CD1c-positive myeloid dendritic cell (primary cell): ENCODE results near the gene KCNIP1.
"Not testable (repeated sequence)": the region's sequence is repeated elsewhere in the genome, so short reads cannot be mapped to it uniquely, and the experiment has no call there.

Source experiments
- DNase-seq: peaks from one replicate; pipeline ENCODE4 v3.0.0-alpha.2; 2016; ENCODE audit errors: extremely low spot score

KCNIP1 gene

GRCh38 chr5:170750791-170751190, 247.0 kb downstream of the KCNIP1 start:
- no peak for DNase-seq

GRCh38 chr5:170751631-170752030, 247.8 kb downstream of the KCNIP1 start:
- no peak for DNase-seq

- no peak for DNase-seq
Observed at GRCh38 chr5:170752257-170753215, 248.7 kb downstream of the KCNIP1 start.

- no peak for DNase-seq
Observed at GRCh38 chr5:170753311-170753710, 249.5 kb downstream of the KCNIP1 start.

- DNase-seq = not testable (repeated sequence)
Observed at GRCh38 chr5:170754508-170754907, 250.7 kb downstream of the KCNIP1 start.

- no peak for DNase-seq
Observed at GRCh38 chr5:170755679-170756456, 252.0 kb downstream of the KCNIP1 start.

- no peak for DNase-seq
Observed at GRCh38 chr5:170756691-170757090, 252.9 kb downstream of the KCNIP1 start.

GRCh38 chr5:170757182-170757601, 253.4 kb downstream of the KCNIP1 start:
- no peak for DNase-seq

GRCh38 chr5:170757669-170758068, 253.8 kb downstream of the KCNIP1 start:
- DNase-seq = no peak

GRCh38 chr5:170758481-170758880, 254.7 kb downstream of the KCNIP1 start:
- DNase-seq = no peak

- DNase-seq = no peak
Observed at GRCh38 chr5:170760113-170760512, 256.3 kb downstream of the KCNIP1 start.

- DNase-seq = no peak
Observed at GRCh38 chr5:170761048-170761707, 257.4 kb downstream of the KCNIP1 start.

GRCh38 chr5:170761708-170762066, 257.9 kb downstream of the KCNIP1 start:
- no peak for DNase-seq

GRCh38 chr5:170762298-170762697, 258.5 kb downstream of the KCNIP1 start:
- not testable (repeated sequence) for DNase-seq

- not testable (repeated sequence) for DNase-seq
Observed at GRCh38 chr5:170765868-170766267, 262.0 kb downstream of the KCNIP1 start.

GRCh38 chr5:170769246-170769645, 265.4 kb downstream of the KCNIP1 start:
- DNase-seq = no peak

- no peak for DNase-seq
Observed at GRCh38 chr5:170769898-170770416, 266.1 kb downstream of the KCNIP1 start.

GRCh38 chr5:170771496-170771895, 267.7 kb downstream of the KCNIP1 start:
- DNase-seq = no peak

GRCh38 chr5:170773024-170773985, 269.5 kb downstream of the KCNIP1 start:
- DNase-seq = no peak

- DNase-seq = no peak
Observed at GRCh38 chr5:170774831-170775230, 271.0 kb downstream of the KCNIP1 start.

GRCh38 chr5:170781946-170782345, 278.1 kb downstream of the KCNIP1 start:
- DNase-seq = no peak
